Panc1 (cell line): ENCODE measurements around the gene KAT2B. TPM values are rescaled to one million over a fixed set of nuclear protein-coding genes. Genes with fewer than 3 reads are reported as not detected.

Experiments used
- ATAC-seq: fragments of 200-7000 bp; cut with Tn5 transposase; 2 replicates; pipeline ENCODE4 v1.9.1; 2020; ENCODE audit warnings: mild to moderate bottlenecking, moderate library complexity
- BruUV-seq: library from RNA; stranded (reverse); fragments of 400-500 nt; replicated peaks from 2 replicates; lab custom pipeline; 2021; lab: Mats Ljungman, UMichigan
- CTCF ChIA-PET: fragments of 300-600 bp; sonication (Branson Sonifier 250); formaldehyde crosslinking; loops from one replicate; lab custom pipeline; 2022; ENCODE audit warnings: antibody characterized with exemption; lab: Charles Lee
- POLR2A ChIA-PET: fragments of 300-600 bp; sonication (Branson Sonifier 250); formaldehyde crosslinking; loops from one replicate; lab custom pipeline; 2022; ENCODE audit warnings: antibody characterized with exemption; lab: Charles Lee
- DNase-seq: peaks from one replicate; pipeline ENCODE4 v3.0.0-alpha.2; 2010; ENCODE audit warnings: low read depth, low spot score
- H3K27ac ChIP-seq: 2 replicates; pipeline ENCODE4 v1.5.1; 2011; ENCODE audit warnings: mild to moderate bottlenecking, low read length, inconsistent platforms
- H3K27me3 ChIP-seq: fragments of 200-500 bp; sonication (Bioruptor generic); 2 replicates; pipeline ENCODE4 v1.6.0; 2014; ENCODE audit warnings: low read length, inconsistent platforms; ENCODE audit not compliant: control insufficient read depth, insufficient read depth
- H3K36me3 ChIP-seq: fragments of 200-500 bp; sonication (Bioruptor generic); 2 replicates; pipeline ENCODE4 v1.5.1; 2014; ENCODE audit warnings: inconsistent platforms, mild to moderate bottlenecking, low read length, moderate library complexity; ENCODE audit not compliant: control insufficient read depth, insufficient read depth
- H3K4me1 ChIP-seq: 2 replicates; pipeline ENCODE4 v1.5.1; 2011; ENCODE audit warnings: inconsistent platforms, mild to moderate bottlenecking, low read length, moderate library complexity; ENCODE audit not compliant: control insufficient read depth, insufficient read depth
- H3K4me3 ChIP-seq, 2 experiments: 2 replicates each; pipeline ENCODE4 v1.5.1; 2011 to 2012; ENCODE audit warnings: low read depth in 2 of 2, low read length in 2 of 2, mild to moderate bottlenecking in 2 of 2, inconsistent platforms in 1 of 2, moderate library complexity in 1 of 2
- H3K9me3 ChIP-seq: fragments of 200-500 bp; sonication (Bioruptor generic); 2 replicates; pipeline ENCODE4 v1.5.1; 2014; ENCODE audit warnings: low read depth, mild to moderate bottlenecking, inconsistent platforms, low read length, moderate library complexity; ENCODE audit not compliant: control insufficient read depth, insufficient read depth
- CTCF ChIP-seq: fragments of 450-650 bp; IDR thresholded peaks from 2 replicates; pipeline ENCODE4 v1.5.1; 2017; ENCODE audit warnings: mild to moderate bottlenecking
- POLR2AphosphoS5 ChIP-seq: IDR thresholded peaks from 2 replicates; pipeline ENCODE4 v1.6.1; 2012; ENCODE audit warnings: mild to moderate bottlenecking, low read depth, low read length, moderate library complexity
- REST ChIP-seq, 2 experiments: IDR thresholded peaks; 2 replicates each; pipeline ENCODE4 v1.6.1; 2011 to 2012; ENCODE audit warnings: low read depth in 2 of 2, control low read depth in 1 of 2, low read length in 1 of 2, mild to moderate bottlenecking in 1 of 2, moderate library complexity in 1 of 2; ENCODE audit not compliant: insufficient read depth in 1 of 2
- SIN3A ChIP-seq: IDR thresholded peaks from 2 replicates; pipeline ENCODE4 v1.6.1; 2012; ENCODE audit warnings: low read depth, mild to moderate bottlenecking, low read length, moderate library complexity, borderline replicate concordance; ENCODE audit not compliant: insufficient read depth
- TCF7L2 ChIP-seq: IDR thresholded peaks from 2 replicates; pipeline ENCODE4 v1.6.1; 2011; ENCODE audit warnings: mild to moderate bottlenecking, low read depth, low read length, inconsistent platforms
- in situ Hi-C: cut with HindIII; loops from 2 replicates; pipeline ENCODE4 v1.10.0; 2016; ENCODE audit warnings: low sequenced_read_pairs, low pct_unique_long_range_greater_than_20kb
- intact Hi-C: fragments of 100-400 bp; cut with micrococcal nuclease; formaldehyde crosslinking; loops from one replicate; pipeline ENCODE4 v1.10.0; 2022; ENCODE audit not compliant: unreplicated experiment
- total RNA-seq: library from RNA; stranded (reverse); gene quantifications from one replicate; pipeline ENCODE4 v1.2.1, GENCODE V29; 2021; ENCODE audit not compliant: unreplicated experiment

Gene KAT2B
- total RNA-seq, 1 experiment from 2014 or later = 16.4 TPM

GRCh38 chr3:20103731-20104130 is 63.5 kb downstream of the KAT2B start:
- Histone ChIP-seq H3K9me3 (no peaks in the 10 kb centered on the region), H3K4me1 (no peaks in the 10 kb centered on the region), H3K27me3 (no peaks in the 10 kb centered on the region), H3K27ac (no peak overlapping the region), H3K36me3 (no peaks in the 10 kb centered on the region), H3K4me3 (no peak overlapping the region)
- TF ChIP-seq CTCF (no peak), REST (IDR thresholded peaks at IDR 0.05; ENCODE audit: insufficient read depth in 1 of 2, low read depth in 2 of 2, low read length in 1 of 2) (no peak), TCF7L2 (no peak), SIN3A (no peak), POLR2AphosphoS5 (no peak)
- intact Hi-C loops (no loop called here), in situ Hi-C loops (no loop called here)
- BruUV-seq = no TSS peak
- ATAC-seq (no peak), DNase-seq (no peak)
- ChIA-PET CTCF (no interaction called here), POLR2A (no interaction called here)

GRCh38 chr3:20104167-20104661 is 64.0 kb downstream of the KAT2B start:
- in situ Hi-C loops = no loop called here
- no TSS peak for BruUV-seq
- no peak for TF ChIP-seq REST (IDR thresholded peaks at IDR 0.05; ENCODE audit: insufficient read depth in 1 of 2, low read depth in 2 of 2, low read length in 1 of 2)
- TF ChIP-seq CTCF = no peak
- no peak for TF ChIP-seq TCF7L2
- Histone ChIP-seq H3K27me3 (no peaks in the 10 kb centered on the region), H3K9me3 (no peaks in the 10 kb centered on the region), H3K27ac (no peak overlapping the region), H3K4me1 (no peaks in the 10 kb centered on the region), H3K36me3 (no peaks in the 10 kb centered on the region), H3K4me3 (no peak overlapping the region)
- CTCF ChIA-PET = no interaction called here
- no peak for DNase-seq
- intact Hi-C loops = no loop called here
- no peak for ATAC-seq
- POLR2A ChIA-PET = no interaction called here
